CD4-positive, alpha-beta T cell (primary cell): ENCODE measurements around the gene MSS51. TPM values are rescaled to one million over a fixed set of nuclear protein-coding genes. Genes with fewer than 3 reads are reported as not detected.

Source experiments
- ATAC-seq: fragments of 200-7000 bp; cut with Tn5 transposase; one replicate; pipeline ENCODE4 v1.10.0; 2022; ENCODE audit warnings: mild to moderate bottlenecking; ENCODE audit not compliant: poor library complexity
- CTCF ChIA-PET: fragments of 350-600 bp; sonication (Branson Sonifier 250); formaldehyde crosslinking; loops from one replicate; lab custom pipeline; 2021; ENCODE audit warnings: antibody characterized with exemption, inconsistent platforms; lab: Charles Lee
- POLR2A ChIA-PET: fragments of 350-600 bp; sonication (Branson Sonifier 250); formaldehyde crosslinking; loops from one replicate; lab custom pipeline; 2021; ENCODE audit warnings: antibody characterized with exemption, inconsistent platforms; lab: Charles Lee
- DNase-seq, 14 experiments: peaks; one replicate each; pipeline ENCODE4 v3.0.0-alpha.2; 2013 to 2020; ENCODE audit warnings: mixed read lengths in 2 of 14
- H3K27ac ChIP-seq, 2 donors: one replicate each; pipeline versions ENCODE4 v1.5.1 to v1.7.0; 2013; ENCODE audit warnings: low read length in 2 of 2, low read depth in 1 of 2, mild to moderate bottlenecking in 1 of 2
- H3K27me3 ChIP-seq, 2 experiments: 1 replicate in 1 of 2; 2 replicates in 1 of 2; pipeline versions ENCODE4 v1.6.1 to v1.7.0; 2013; ENCODE audit warnings: low read length in 2 of 2, control low read depth in 1 of 2, mild to moderate bottlenecking in 1 of 2, moderate library complexity in 1 of 2; ENCODE audit not compliant: insufficient read depth in 2 of 2, control insufficient read depth in 1 of 2
- H3K36me3 ChIP-seq: one replicate; pipeline ENCODE4 v1.6.1; 2013; ENCODE audit warnings: low read length, control low read depth; ENCODE audit not compliant: insufficient read depth
- H3K4me1 ChIP-seq: one replicate; pipeline ENCODE4 v1.6.1; 2013; ENCODE audit warnings: low read length, control low read depth; ENCODE audit not compliant: insufficient read depth
- H3K4me3 ChIP-seq: one replicate; pipeline ENCODE4 v1.5.1; 2013; ENCODE audit warnings: mild to moderate bottlenecking, low read length, moderate library complexity
- H3K9me3 ChIP-seq, 2 experiments: 1 replicate in 1 of 2; 2 replicates in 1 of 2; pipeline versions ENCODE4 v1.6.1 to v1.7.0; 2013; ENCODE audit warnings: low read length in 2 of 2, mild to moderate bottlenecking in 2 of 2, control low read depth in 1 of 2, moderate library complexity in 1 of 2; ENCODE audit not compliant: control insufficient read depth in 1 of 2, insufficient read depth in 1 of 2
- H3K27ac Mint-ChIP-seq: one replicate; pipeline ENCODE4 v1.8.0; 2020; ENCODE audit warnings: mixed read lengths
- H3K27me3 Mint-ChIP-seq: one replicate; pipeline ENCODE4 v1.8.0; 2021; ENCODE audit warnings: mixed read lengths
- H3K36me3 Mint-ChIP-seq: one replicate; pipeline ENCODE4 v1.8.0; 2021; ENCODE audit warnings: low read depth, mixed read lengths
- H3K4me1 Mint-ChIP-seq: one replicate; pipeline ENCODE4 v1.8.0; 2021; ENCODE audit warnings: low read depth, mixed read lengths
- H3K4me3 Mint-ChIP-seq: one replicate; pipeline ENCODE4 v1.8.0; 2020; ENCODE audit warnings: mild to moderate bottlenecking, mixed read lengths
- H3K9me3 Mint-ChIP-seq: one replicate; pipeline ENCODE4 v1.8.0; 2020; ENCODE audit warnings: mixed read lengths
- CTCF ChIP-seq: fragments of 200-600 bp; IDR thresholded peaks from one replicate; pipeline ENCODE4 v1.8.0; 2022; ENCODE audit warnings: antibody characterized with exemption, mild to moderate bottlenecking
- intact Hi-C, 2 experiments: fragments of 100-400 bp; cut with DNase I in 1 of 2; cut with micrococcal nuclease in 1 of 2; formaldehyde crosslinking; loops; one replicate each; pipeline versions ENCODE4 v1.15.1 to v1.9.0; 2023 to 2025; cut with DNase I, micrococcal nuclease
- total RNA-seq, 174 experiments: library from RNA in 2 of 174; stranded (reverse) in 2 of 174; gene quantifications; one replicate each; pipeline ENCODE4 v1.2.3 and lab custom pipeline; 2021 to 2026

Gene MSS51
- total RNA-seq, 2 experiments from 2014 or later, result 1.1 TPM

DNA sequence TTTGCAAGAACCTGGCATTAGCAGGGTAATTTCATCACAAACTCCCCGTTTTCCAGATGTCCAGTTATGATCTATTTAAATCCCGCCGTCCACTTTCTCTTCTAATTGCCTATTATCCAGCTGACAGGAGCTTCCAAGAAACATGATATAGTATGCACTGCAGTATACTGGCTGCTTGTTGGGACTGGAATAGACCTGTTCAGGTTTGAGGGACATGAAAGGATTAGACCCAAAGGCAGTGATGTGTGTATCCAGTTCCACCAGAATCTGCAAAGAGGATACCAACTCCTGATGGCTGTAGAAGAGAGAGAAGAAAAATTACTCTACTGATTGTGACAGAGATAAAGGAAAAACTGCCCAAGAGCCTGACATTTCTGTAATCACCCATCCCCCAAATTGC, 8.9 kb downstream of the MSS51 start:
- no peak for TF ChIP-seq CTCF
- peaks cover 44% of the 10 kb centered on the region for H3K36me3 ChIP-seq
- intact Hi-C loops, result no loop called here
- H3K27ac ChIP-seq, result no peak overlapping the region
- Mint-ChIP-seq H3K4me1 (no peaks in the 10 kb centered on the region), H3K27me3 (no peaks in the 10 kb centered on the region), H3K36me3 (peaks cover 52% of the 10 kb centered on the region), H3K4me3 (no peak overlapping the region), H3K9me3 (no peaks in the 10 kb centered on the region), H3K27ac (no peak overlapping the region)
- H3K27me3 ChIP-seq, result no peaks in the 10 kb centered on the region
- CTCF ChIA-PET, result no interaction called here
- ATAC-seq, result no peak
- H3K4me1 ChIP-seq, result no peaks in the 10 kb centered on the region
- no peaks in the 10 kb centered on the region for H3K9me3 ChIP-seq
- POLR2A ChIA-PET, result no interaction called here
- no peak overlapping the region for H3K4me3 ChIP-seq
- no peak for DNase-seq

GRCh38 chr10:73423309-73423708, 10.1 kb downstream of the MSS51 start:
- Mint-ChIP-seq H3K27me3 (no peaks in the 10 kb centered on the region), H3K4me3 (no peak overlapping the region), H3K27ac (no peak overlapping the region), H3K36me3 (peaks cover 52% of the 10 kb centered on the region), H3K9me3 (no peaks in the 10 kb centered on the region), H3K4me1 (no peaks in the 10 kb centered on the region)
- H3K9me3 ChIP-seq, result no peaks in the 10 kb centered on the region
- no peak overlapping the region for H3K4me3 ChIP-seq
- no peak overlapping the region for H3K27ac ChIP-seq
- H3K27me3 ChIP-seq, result no peaks in the 10 kb centered on the region
- no peaks in the 10 kb centered on the region for H3K4me1 ChIP-seq
- ChIA-PET CTCF (no interaction called here), POLR2A (no interaction called here)
- no peak for DNase-seq
- no peak for ATAC-seq
- intact Hi-C loops, result no loop called here
- TF ChIP-seq CTCF, result no peak
- H3K36me3 ChIP-seq, result peaks cover 44% of the 10 kb centered on the region

GRCh38 chr10:73416571-73416970, 16.8 kb downstream of the MSS51 start:
- Mint-ChIP-seq H3K4me3 (no peak overlapping the region), H3K9me3 (no peaks in the 10 kb centered on the region), H3K4me1 (peaks cover 29% of the 10 kb centered on the region), H3K27ac (no peak overlapping the region), H3K27me3 (no peaks in the 10 kb centered on the region), H3K36me3 (peaks cover 7% of the 10 kb centered on the region)
- H3K27ac ChIP-seq, result no peak overlapping the region
- no peak for ATAC-seq
- ChIA-PET CTCF (no interaction called here), POLR2A (interaction anchor here (1.2 kb wide), 1 partner anchor 9 kb away, joined by 7 read pairs; no protein-coding TSS in a partner anchor)
- no peaks in the 10 kb centered on the region for H3K9me3 ChIP-seq
- H3K36me3 ChIP-seq, result no peaks in the 10 kb centered on the region
- H3K4me1 ChIP-seq, result peaks cover 26% of the 10 kb centered on the region
- intact Hi-C loops, result loop anchor here in 1 of 2 experiments (10.0 kb wide), 1 partner anchor 208 kb away; no protein-coding TSS in a partner anchor
- DNase-seq, result no peak
- no peak for TF ChIP-seq CTCF
- H3K27me3 ChIP-seq, result no peaks in the 10 kb centered on the region
- H3K4me3 ChIP-seq, result no peak overlapping the region
